NCI-H2107 (cell line): ENCODE data around the gene G6PC1.
"Not testable (repeated sequence)": the region's sequence is repeated elsewhere in the genome, so short reads cannot be mapped to it uniquely, and the experiment has no call there.

Experiments used
- DNase-seq: peaks from one replicate; lab custom pipeline; 2025; lab: John Stamatoyannopoulos, UW

G6PC1 gene

GRCh38 chr17:42900460-42901331 is at the start of gene G6PC1:
Gene G6PC1 (plus strand): TSS chr17:42900799. CDS start chr17:42900877, 78 bp downstream.
- DNase-seq = no peak

DNA sequence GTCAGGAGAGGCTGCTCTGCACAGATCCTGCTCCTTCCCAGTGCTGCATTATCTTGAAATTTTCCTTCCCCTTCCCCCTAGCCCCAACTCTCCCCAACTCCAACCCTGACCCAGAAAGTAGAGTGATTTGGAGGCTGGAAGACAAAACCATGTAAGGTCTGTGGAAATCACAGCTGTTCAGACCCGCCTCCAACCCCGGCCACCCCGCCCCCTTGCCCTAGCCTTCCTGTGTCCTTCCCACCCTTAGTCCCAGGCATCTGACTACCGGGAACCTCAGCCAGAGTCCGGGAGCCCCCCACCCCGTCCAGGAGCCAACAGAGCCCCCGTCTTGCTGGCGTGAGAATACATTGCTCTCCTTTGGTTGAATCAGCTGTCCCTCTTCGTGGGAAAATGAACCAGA is 49.6 kb upstream of the G6PC1 start, which contains the start of gene AOC3:
TSS of gene AOC3 (plus strand) at position 246 of the 400 bp plus-strand sequence. CDS start at position 391, 145 bp downstream.
- DNase-seq = no peak

DNA sequence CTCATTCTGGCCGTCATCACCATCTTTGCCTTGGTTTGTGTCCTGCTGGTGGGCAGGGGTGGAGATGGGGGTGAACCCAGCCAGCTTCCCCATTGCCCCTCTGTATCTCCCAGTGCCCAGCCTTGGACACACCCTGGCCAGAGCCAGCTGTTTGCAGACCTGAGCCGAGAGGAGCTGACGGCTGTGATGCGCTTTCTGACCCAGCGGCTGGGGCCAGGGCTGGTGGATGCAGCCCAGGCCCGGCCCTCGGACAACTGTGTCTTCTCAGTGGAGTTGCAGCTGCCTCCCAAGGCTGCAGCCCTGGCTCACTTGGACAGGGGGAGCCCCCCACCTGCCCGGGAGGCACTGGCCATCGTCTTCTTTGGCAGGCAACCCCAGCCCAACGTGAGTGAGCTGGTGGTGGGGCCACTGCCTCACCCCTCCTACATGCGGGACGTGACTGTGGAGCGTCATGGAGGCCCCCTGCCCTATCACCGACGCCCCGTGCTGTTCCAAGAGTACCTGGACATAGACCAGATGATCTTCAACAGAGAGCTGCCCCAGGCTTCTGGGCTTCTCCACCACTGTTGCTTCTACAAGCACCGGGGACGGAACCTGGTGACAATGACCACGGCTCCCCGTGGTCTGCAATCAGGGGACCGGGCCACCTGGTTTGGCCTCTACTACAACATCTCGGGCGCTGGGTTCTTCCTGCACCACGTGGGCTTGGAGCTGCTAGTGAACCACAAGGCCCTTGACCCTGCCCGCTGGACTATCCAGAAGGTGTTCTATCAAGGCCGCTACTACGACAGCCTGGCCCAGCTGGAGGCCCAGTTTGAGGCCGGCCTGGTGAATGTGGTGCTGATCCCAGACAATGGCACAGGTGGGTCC is 49.0 kb upstream of the G6PC1 start:
- DNase-seq = not testable (repeated sequence)

DNA sequence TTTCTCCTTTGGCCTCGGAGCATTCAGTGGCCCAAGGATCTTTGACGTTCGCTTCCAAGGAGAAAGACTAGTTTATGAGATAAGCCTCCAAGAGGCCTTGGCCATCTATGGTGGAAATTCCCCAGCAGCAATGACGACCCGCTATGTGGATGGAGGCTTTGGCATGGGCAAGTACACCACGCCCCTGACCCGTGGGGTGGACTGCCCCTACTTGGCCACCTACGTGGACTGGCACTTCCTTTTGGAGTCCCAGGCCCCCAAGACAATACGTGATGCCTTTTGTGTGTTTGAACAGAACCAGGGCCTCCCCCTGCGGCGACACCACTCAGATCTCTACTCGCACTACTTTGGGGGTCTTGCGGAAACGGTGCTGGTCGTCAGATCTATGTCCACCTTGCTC is 48.2 kb upstream of the G6PC1 start:
- no peak for DNase-seq

- DNase-seq = no peak
Observed at GRCh38 chr17:42853004-42853403, 47.6 kb upstream of the G6PC1 start.

GRCh38 chr17:42853597-42853967 is 47.0 kb upstream of the G6PC1 start:
- no peak for DNase-seq

- DNase-seq = no peak
Observed at GRCh38 chr17:42853968-42854790, 46.4 kb upstream of the G6PC1 start.

DNA sequence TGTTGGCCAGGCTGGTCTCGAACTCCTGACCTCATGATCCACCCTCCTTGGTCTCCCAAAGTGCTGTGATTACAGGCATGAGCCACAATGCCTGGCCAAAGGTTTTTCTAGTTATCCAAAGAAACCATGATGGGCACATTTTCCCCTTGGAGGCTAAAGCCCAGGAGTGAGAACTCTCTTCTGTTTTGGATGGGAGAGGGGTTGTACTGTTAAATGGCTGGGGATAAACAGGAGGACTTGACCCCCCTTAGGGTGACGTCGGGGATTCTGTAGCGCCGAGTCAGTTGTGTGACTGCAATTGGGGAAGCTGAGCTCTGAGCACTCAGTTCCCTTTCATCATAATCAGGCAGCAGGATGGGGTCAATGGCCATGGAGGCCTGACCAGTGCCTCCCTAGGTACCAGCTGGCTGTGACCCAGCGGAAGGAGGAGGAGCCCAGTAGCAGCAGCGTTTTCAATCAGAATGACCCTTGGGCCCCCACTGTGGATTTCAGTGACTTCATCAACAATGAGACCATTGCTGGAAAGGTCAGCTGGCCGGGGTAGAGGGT is 45.5 kb upstream of the G6PC1 start:
- no peak for DNase-seq

DNA sequence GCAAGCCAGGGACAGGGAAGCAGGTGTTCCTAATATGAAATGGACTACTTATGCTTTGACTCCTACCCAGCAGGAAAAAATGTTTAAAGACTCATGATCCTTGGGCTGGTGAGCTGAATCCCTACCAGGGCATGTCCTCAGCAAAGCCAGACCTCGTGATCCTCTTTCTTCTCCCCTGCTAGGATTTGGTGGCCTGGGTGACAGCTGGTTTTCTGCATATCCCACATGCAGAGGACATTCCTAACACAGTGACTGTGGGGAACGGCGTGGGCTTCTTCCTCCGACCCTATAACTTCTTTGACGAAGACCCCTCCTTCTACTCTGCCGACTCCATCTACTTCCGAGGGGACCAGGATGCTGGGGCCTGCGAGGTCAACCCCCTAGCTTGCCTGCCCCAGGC is 44.5 kb upstream of the G6PC1 start:
- not testable (repeated sequence) for DNase-seq

- DNase-seq = not testable (repeated sequence)
Observed at GRCh38 chr17:42856516-42856915, 44.1 kb upstream of the G6PC1 start.

DNA sequence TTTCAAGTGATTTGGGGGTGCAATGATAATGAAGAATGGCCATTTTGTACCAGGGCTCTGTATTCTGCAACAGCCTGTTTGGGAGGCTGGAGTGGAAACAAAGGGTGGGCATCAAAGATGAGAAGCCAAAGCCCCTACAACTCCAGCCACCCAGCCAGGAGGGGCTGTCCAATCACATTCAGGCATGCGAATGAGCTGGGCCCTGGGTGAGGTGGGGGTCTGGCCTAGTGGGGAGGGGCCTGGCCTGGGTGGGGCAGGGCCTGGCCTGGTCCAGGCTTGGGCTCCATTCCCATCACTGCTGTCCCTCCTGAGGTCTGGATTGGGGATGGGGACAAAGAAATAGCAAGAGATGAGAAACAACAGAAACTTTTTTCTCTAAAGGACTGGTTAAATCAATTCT is 43.2 kb upstream of the G6PC1 start:
- DNase-seq = no peak

GRCh38 chr17:42865638-42866094 is 34.9 kb upstream of the G6PC1 start:
- DNase-seq = no peak

DNA sequence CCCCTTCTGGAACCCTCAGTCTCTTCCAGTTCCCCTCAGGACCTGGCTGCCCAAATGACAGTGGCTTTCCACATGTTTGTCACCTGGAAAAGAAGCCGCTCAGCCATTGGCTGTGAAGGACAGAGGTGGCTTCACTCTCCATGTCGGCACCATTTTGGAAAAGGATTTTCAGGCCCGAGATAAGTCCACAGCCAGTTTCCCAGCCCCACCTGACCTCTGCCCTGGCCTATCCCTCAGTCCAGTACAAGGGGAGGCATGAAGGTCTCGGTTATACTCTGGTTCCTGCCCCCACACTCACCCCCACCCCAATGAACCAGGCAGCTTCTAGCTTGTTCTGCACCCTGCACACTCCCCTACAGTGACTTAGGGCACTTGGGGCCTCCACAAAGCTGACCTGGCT is 34.4 kb upstream of the G6PC1 start:
- no peak for DNase-seq

- DNase-seq = no peak
Observed at GRCh38 chr17:42866631-42867575, 33.7 kb upstream of the G6PC1 start.

- DNase-seq = not testable (repeated sequence)
Observed at GRCh38 chr17:42867694-42868261, 32.8 kb upstream of the G6PC1 start.

DNA sequence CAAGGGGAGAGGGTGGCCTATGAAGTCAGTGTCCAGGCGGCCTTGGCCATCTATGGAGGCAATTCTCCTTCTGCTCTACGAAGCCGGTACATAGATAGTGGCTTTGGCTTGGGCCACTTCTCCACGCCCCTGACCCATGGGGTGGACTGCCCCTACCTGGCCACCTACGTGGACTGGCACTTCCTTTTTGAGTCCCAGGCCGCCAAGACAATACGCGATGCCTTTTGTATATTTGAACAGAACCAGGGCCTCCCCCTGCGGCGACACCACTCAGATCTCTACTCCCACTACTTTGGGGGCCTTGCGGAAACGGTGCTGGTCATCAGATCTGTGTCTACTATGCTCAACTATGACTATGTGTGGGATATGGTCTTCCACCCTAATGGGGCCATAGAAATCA is 32.3 kb upstream of the G6PC1 start:
- DNase-seq = no peak

DNA sequence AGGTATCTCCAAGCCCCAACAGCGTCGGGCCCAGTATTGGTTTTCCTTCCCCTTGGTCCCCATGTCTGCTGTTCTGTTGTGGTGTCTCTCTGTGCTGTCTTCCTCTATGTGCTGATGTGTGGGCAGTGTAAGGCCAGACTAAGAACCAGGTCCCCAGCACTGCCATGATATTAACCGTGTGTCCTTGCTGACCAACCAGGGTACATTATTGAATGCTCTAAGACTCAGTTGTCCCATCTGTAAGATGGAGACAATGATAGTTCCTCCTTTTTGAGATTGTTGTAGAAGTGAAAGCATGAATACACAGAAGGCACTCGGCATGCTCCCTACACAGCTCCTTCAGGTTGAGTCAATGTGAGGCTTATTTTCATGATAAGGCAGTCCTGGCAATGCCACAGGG is 29.0 kb upstream of the G6PC1 start:
- no peak for DNase-seq

GRCh38 chr17:42872251-42872965 is 28.2 kb upstream of the G6PC1 start:
- DNase-seq = no peak

DNA sequence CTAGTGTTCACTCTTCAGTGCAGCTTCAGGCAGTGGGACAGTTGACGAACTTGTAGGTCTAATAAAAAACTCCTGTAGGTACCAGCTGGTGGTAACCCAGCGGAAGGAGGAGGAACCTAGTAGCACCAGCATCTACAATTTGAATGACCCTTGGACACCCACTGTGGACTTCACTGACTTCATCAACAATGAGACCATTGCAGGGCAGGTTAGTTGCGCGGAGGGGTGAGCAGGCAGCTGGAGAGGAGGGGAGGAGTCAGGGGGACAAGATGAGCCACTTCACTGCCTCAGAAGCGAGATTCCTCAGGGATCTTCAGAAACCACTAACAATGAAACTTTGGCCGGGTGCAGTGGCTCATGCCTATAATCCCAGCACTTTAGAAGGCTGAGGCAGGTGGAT is 27.3 kb upstream of the G6PC1 start:
- no peak for DNase-seq
